Activated T-cell treated with anti-CD3 and anti-CD28 coated beads, Interleukin-2, amount 50 U/mL, for 24 hours (primary cell): ENCODE measurements around the gene ABCC10.
"Not testable (repeated sequence)": the region's sequence is repeated elsewhere in the genome, so short reads cannot be mapped to it uniquely, and the experiment has no call there.

Experiments
- DNase-seq: peaks from one replicate; pipeline ENCODE4 v3.0.0-alpha.2; 2020
- H3K27ac Mint-ChIP-seq: 2 replicates; pipeline ENCODE4 v1.8.0; 2020; ENCODE audit warnings: mild to moderate bottlenecking, mixed read lengths
- H3K27me3 Mint-ChIP-seq: 2 replicates; pipeline ENCODE4 v1.8.0; 2020; ENCODE audit warnings: mixed read lengths
- H3K36me3 Mint-ChIP-seq: 2 replicates; pipeline ENCODE4 v1.8.0; 2020; ENCODE audit warnings: low read depth, mixed read lengths
- H3K4me1 Mint-ChIP-seq: 2 replicates; pipeline ENCODE4 v1.8.0; 2020; ENCODE audit warnings: low read depth, mixed read lengths
- H3K4me3 Mint-ChIP-seq: 2 replicates; pipeline ENCODE4 v1.8.0; 2020; ENCODE audit warnings: mild to moderate bottlenecking, moderate library complexity, mixed read lengths
- H3K9me3 Mint-ChIP-seq: 2 replicates; pipeline ENCODE4 v1.8.0; 2020; ENCODE audit warnings: mixed read lengths

ABCC10 gene

GRCh38 chr6:43464337-43464736 is 37.0 kb downstream of the ABCC10 start:
- H3K4me3 Mint-ChIP-seq = no peak overlapping the region
- no peaks in the 10 kb centered on the region for H3K36me3 Mint-ChIP-seq
- H3K27me3 Mint-ChIP-seq = peaks cover 34% of the 10 kb centered on the region
- DNase-seq = no peak
- no peaks in the 10 kb centered on the region for H3K4me1 Mint-ChIP-seq
- H3K9me3 Mint-ChIP-seq = no peaks in the 10 kb centered on the region
- no peak overlapping the region for H3K27ac Mint-ChIP-seq

- Mint-ChIP-seq H3K36me3 (no peaks in the 10 kb centered on the region), H3K9me3 (no peaks in the 10 kb centered on the region), H3K4me1 (no peaks in the 10 kb centered on the region), H3K27ac (no peak overlapping the region), H3K4me3 (no peak overlapping the region), H3K27me3 (peaks cover 42% of the 10 kb centered on the region)
- DNase-seq = no peak
Observed at GRCh38 chr6:43465948-43466347, 38.6 kb downstream of the ABCC10 start.

DNA sequence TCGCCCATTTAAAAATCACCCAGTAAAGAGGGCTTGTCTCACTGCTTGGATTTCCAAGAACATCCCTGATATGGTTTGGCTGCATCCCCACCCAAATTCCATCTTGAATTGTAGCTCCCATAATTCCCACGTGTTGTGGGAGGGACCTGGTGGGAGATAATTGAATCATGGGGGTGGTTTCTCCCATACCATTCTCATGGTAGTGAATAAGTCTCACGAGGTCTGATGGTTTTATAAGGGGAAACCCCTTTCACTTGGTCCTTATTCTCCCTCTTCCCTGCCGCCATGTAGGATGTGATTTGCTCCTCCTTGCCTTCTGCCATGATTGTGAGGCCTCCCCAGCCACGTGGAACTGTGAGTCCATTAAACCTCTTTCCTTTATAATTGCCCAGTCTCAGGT is 39.9 kb downstream of the ABCC10 start:
- H3K27ac Mint-ChIP-seq, H3K4me1 Mint-ChIP-seq: not testable (repeated sequence)
- peaks cover 44% of the 10 kb centered on the region for H3K27me3 Mint-ChIP-seq

DNA sequence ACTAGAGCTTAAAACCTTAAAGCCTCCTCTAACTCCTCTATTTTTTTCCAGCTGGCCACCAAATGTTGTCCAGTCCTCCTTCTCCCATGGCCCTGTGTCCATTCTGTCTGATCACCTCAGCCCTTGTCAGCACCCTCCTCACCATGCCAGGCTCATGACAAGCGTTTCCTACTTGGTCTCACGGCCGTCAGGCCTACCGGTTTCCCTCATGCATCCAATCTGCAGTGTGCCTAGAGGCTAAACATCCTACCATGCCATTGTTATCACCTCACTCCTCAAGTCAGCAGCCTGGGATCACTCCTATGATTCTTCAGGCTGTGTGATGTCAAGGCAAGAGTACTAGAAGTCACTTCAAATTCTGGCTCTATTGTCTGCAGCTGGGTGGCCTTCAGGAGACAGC is 40.4 kb downstream of the ABCC10 start:
- Mint-ChIP-seq H3K27me3 (peaks cover 40% of the 10 kb centered on the region), H3K9me3 (no peaks in the 10 kb centered on the region), H3K36me3 (no peaks in the 10 kb centered on the region), H3K4me3 (no peak overlapping the region), H3K27ac (no peak overlapping the region), H3K4me1 (no peaks in the 10 kb centered on the region)
- DNase-seq = no peak

More for the DNA sequence above, 39.9 kb downstream of the ABCC10 start:
- H3K9me3 Mint-ChIP-seq, H3K4me3 Mint-ChIP-seq, H3K36me3 Mint-ChIP-seq, DNase-seq: not testable (repeated sequence)

DNA sequence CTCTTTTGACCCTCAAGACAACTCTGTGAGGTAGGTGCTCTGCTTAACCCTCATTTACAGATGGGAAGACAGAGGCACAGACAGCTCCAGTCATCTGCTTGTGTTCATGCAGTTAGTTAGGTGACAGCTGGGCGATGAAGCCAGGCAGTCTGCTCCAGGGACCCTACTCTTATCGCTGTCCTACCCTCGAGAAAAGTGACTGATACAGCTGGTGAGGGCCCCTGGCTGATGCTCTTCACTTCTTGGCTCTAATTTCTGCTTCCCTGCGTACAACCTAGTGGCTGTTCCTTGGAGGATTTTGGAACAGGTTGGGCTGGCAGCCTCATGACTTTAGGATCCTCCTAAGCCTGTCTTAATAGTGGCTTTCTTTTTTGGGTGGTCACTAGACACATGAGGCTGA is 40.9 kb downstream of the ABCC10 start:
- Mint-ChIP-seq H3K9me3 (no peaks in the 10 kb centered on the region), H3K27ac (no peak overlapping the region), H3K4me1 (no peaks in the 10 kb centered on the region), H3K27me3 (peaks cover 37% of the 10 kb centered on the region), H3K36me3 (no peaks in the 10 kb centered on the region), H3K4me3 (no peak overlapping the region)
- DNase-seq = no peak

DNA sequence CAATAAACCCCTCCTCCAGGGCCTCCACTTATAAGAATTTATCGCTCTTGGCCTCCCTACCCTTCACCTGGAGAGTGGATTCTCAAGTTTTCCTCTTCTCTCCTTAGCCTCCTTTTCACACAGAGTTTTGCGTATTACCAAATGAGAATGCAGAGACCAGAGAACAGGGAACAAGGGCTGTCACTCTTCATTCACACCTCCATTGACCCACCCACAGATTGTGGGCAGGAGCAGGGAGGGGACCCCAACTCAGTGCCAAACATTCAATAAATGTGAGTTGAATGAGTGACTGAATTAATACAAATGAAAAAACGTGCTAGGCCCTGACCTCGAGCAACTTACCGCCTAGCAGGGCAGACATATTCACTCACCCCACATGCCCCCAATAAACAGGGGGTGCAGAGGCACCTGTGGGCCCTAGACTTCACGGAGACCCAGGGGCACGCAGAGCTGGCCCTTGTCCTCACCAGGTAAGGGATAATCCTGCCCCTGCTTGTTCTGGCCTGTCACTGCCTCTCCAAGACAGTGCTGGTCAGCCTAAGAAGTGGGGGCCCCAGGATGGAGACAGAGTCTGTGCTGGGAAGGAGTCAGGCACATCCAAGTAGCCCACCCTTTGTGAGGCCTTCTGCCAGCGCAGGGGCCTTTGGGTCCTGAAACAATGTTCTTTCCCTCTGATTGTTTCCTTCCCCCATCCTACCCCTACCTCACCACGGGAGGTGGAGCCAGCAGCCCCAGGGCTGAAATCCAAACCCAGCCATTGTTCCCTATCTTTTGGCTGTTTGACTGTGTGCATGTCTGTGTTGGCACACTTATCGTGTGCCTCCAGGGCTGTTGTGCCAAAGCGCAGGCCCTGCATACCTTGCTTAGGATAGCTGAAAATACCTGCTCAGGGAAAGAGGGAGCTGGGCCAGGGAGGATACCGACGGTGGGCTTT is 41.7 kb downstream of the ABCC10 start:
- Mint-ChIP-seq H3K27ac (no peak overlapping the region), H3K36me3 (no peaks in the 10 kb centered on the region), H3K9me3 (no peaks in the 10 kb centered on the region), H3K4me3 (no peak overlapping the region), H3K27me3 (peaks cover 35% of the 10 kb centered on the region), H3K4me1 (no peaks in the 10 kb centered on the region)
- DNase-seq = no peak

- DNase-seq = no peak
- peaks cover 35% of the 10 kb centered on the region for H3K27me3 Mint-ChIP-seq
- no peaks in the 10 kb centered on the region for H3K36me3 Mint-ChIP-seq
- no peaks in the 10 kb centered on the region for H3K9me3 Mint-ChIP-seq
- no peak overlapping the region for H3K4me3 Mint-ChIP-seq
- no peaks in the 10 kb centered on the region for H3K4me1 Mint-ChIP-seq
- H3K27ac Mint-ChIP-seq = no peak overlapping the region
Observed at GRCh38 chr6:43469947-43470346, 42.6 kb downstream of the ABCC10 start.

GRCh38 chr6:43471399-43471798 is 44.1 kb downstream of the ABCC10 start:
- Mint-ChIP-seq H3K27ac (no peak overlapping the region), H3K27me3 (peaks cover 30% of the 10 kb centered on the region), H3K9me3 (no peaks in the 10 kb centered on the region), H3K36me3 (no peaks in the 10 kb centered on the region), H3K4me3 (no peak overlapping the region), H3K4me1 (no peaks in the 10 kb centered on the region)
- DNase-seq = no peak

DNA sequence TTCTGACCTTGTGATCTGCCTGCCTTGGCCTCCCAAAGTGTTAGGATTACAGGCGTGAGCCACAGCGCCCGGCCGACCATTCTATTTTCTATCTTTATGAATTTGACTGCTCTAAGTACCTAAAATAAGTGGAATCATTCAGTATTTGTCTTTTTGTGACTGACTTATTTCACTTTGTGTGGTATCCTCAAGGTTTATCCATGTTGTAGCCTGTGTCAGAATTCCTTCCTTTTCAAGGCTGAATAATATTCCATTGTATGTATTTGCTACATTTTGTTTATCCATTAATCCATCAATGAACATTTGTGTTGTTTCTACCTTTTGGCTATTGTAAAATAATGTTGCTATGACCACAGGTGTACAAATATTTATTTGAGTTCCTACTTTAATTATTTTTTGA is 45.2 kb downstream of the ABCC10 start:
- Mint-ChIP-seq H3K36me3 (peaks cover 2% of the 10 kb centered on the region), H3K27me3 (peaks cover 24% of the 10 kb centered on the region), H3K4me3 (no peak overlapping the region), H3K27ac (no peak overlapping the region), H3K9me3 (no peaks in the 10 kb centered on the region), H3K4me1 (peaks cover 9% of the 10 kb centered on the region)
- no peak for DNase-seq

- peaks cover 17% of the 10 kb centered on the region for H3K36me3 Mint-ChIP-seq
- H3K4me3 Mint-ChIP-seq = no peak overlapping the region
- no peaks in the 10 kb centered on the region for H3K9me3 Mint-ChIP-seq
- peaks cover 3% of the 10 kb centered on the region for H3K27me3 Mint-ChIP-seq
- peaks cover 33% of the 10 kb centered on the region for H3K4me1 Mint-ChIP-seq
- H3K27ac Mint-ChIP-seq = no peak overlapping the region
- DNase-seq = no peak
Observed at GRCh38 chr6:43475516-43475915, 48.2 kb downstream of the ABCC10 start.

GRCh38 chr6:43476746-43477145 is 49.4 kb downstream of the ABCC10 start:
- Mint-ChIP-seq H3K4me1 (peaks cover 42% of the 10 kb centered on the region), H3K27me3 (no peaks in the 10 kb centered on the region), H3K27ac (peak overlapping the region; percentile 91), H3K36me3 (peaks cover 27% of the 10 kb centered on the region), H3K9me3 (no peaks in the 10 kb centered on the region), H3K4me3 (peak overlapping the region; percentile 95)
- DNase-seq = no peak

GRCh38 chr6:43477235-43478007 is 50.1 kb downstream of the ABCC10 start, which contains the start of gene TJAP1:
TJAP1 (plus strand) TSS chr6:43477570; CDS start chr6:43499002, 21,432 bp downstream.
- H3K4me3 Mint-ChIP-seq = peak within 1 kb of the TSS; percentile 95
- H3K27me3 Mint-ChIP-seq = no peaks in the 10 kb centered on the region
- H3K9me3 Mint-ChIP-seq = no peaks in the 10 kb centered on the region
- H3K27ac Mint-ChIP-seq = peak within 1 kb of the TSS; percentile 91
- peaks cover 48% of the 10 kb centered on the region for H3K4me1 Mint-ChIP-seq
- DNase-seq = peak; percentile 99
- H3K36me3 Mint-ChIP-seq = peaks cover 33% of the 10 kb centered on the region

- Mint-ChIP-seq H3K9me3 (no peaks in the 10 kb centered on the region), H3K4me1 (peaks cover 50% of the 10 kb centered on the region), H3K36me3 (peaks cover 36% of the 10 kb centered on the region), H3K4me3 (peak overlapping the region; percentile 95), H3K27ac (peak overlapping the region; percentile 91), H3K27me3 (no peaks in the 10 kb centered on the region)
- peak; percentile 37 for DNase-seq
Observed at GRCh38 chr6:43478008-43478372, 50.6 kb downstream of the ABCC10 start.

DNA sequence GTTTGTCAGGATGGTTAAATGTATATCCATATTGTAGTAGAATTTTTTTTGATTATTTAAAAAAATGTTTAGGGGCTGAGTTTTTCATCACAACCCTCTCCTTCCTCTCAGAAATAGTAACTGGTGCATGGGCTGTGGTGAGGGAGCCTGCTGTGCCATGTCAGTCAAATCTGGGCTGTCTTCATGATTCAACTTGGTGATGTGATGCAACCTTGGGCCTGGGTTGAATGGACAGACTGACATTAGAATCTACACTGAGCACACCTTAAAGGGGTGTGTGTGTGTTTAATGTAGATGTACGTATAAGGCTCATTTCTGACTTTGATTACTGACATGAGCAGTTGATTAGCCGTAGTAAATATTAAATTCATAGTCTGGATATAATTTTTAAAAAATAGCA is 53.7 kb downstream of the ABCC10 start:
- H3K4me1 Mint-ChIP-seq = peaks cover 55% of the 10 kb centered on the region
- peaks cover 52% of the 10 kb centered on the region for H3K36me3 Mint-ChIP-seq
- no peaks in the 10 kb centered on the region for H3K27me3 Mint-ChIP-seq
- no peak overlapping the region for H3K4me3 Mint-ChIP-seq
- H3K9me3 Mint-ChIP-seq = no peaks in the 10 kb centered on the region
- no peak for DNase-seq
- H3K27ac Mint-ChIP-seq = no peak overlapping the region
